ENCODE results near the gene MYH6.

MYH6 gene

DNA sequence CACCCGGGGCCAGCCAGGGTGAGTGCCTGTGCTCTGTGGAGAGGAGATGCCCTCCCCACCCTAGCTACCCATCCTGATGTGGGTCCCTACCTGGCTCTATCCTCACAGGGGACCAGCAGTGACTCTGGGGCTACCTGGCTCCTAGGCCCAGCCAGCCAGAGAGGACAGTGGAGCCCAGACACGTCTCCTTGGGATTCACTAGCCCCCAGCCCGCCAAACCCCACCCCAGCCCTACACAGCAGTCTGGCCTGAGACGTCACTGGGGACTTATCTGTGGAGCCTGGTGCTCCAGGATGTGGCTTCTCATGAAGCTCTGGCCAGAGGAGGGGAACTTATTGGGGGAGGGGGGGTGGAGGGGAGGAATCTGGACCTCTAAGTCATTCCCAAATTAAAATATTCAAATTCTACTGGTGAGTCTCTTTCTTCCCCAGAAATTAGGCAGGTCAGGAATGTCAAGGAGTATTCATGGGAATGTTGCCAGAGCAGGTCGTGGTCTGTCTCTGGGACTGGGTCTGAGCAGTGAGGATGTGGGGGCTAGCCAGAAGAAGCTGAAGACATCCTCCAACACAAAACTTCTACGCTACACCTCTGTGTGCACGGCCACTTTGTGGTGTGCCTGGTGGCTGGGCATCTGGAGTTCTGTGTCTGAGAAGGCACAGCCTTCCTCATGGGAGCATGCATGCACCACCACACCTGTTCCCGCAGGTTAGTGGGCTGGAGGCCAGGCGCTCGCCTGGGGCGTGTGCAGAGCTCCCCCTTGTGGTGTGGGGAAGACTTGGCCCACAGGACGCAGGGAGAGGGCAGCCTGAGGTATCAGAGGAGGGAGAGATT, 28.5 kb downstream of the MYH6 start:
- DNase-seq: peak in 23 of 56 donors; percentile 7 to 61 (median 28)

- peak in 1 of 56 donors; percentile 24 for DNase-seq
Observed at GRCh38 chr14:23378612-23379220, 29.4 kb downstream of the MYH6 start.

DNA sequence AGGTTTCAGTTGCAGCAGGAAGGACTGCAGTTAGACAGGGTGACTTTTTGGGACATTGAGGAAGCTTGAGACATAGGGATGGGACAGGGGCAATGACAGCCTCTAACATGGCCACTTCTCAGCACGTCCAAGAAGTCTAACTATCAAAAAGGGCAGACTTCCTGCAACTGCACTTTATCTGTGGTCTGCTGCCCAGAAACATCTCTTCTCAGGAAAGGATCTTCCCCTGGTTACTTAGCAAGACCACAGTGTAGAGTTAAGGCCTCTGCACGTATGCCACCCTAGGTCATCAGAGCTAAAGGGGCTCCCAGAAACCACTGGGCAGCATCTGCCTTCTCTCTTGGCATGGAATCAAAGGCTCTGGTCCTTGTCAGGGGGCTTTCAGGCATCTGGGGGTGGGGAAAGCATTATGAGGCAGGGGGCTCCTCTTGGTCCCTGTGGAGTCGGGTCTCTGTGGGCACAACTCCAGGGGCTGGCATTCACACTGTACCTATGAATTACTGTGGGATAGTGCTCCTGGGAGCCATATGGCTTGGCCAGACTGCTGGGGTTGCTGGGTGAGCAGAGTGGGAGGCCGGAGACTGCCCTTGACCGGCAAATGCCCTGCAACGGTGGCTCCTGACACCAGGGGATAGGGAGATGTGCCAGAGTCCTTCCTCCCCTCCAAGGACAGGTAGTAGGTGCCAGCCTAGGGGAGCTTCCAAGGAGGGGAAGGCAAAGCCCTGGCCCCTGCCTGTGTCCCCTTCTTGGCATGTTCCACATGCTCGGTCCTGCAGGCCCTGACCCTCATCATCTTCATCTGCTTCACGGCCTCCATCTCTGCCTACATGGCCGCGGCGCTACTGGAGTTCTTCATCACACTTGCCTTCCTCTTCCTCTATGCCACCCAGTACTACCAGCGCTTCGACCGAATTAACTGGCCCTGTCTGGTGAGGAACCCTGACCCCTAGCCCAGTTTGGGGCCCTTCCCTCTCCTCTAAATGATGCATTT, 30.2 kb downstream of the MYH6 start:
- DNase-seq: peak in 1 of 56 donors; percentile 44

- DNase-seq: peak in 3 of 56 donors; percentile 43 to 64 (median 63)
Observed at GRCh38 chr14:23377198-23377550, 30.9 kb downstream of the MYH6 start.

- peak in 54 of 56 donors; percentile 70 to 98 (median 93) for DNase-seq
Observed at GRCh38 chr14:23376482-23377197, 31.4 kb downstream of the MYH6 start, which contains the start of gene CMTM5. TSS of gene CMTM5 (plus strand) at chr14:23377046. CDS start at chr14:23377252, 206 bp downstream.

GRCh38 chr14:23375527-23376251, 32.4 kb downstream of the MYH6 start:
- no peak for DNase-seq

GRCh38 chr14:23373041-23373440, 35.0 kb downstream of the MYH6 start:
- DNase-seq: no peak

GRCh38 chr14:23372509-23372908, 35.6 kb downstream of the MYH6 start, which contains the start of gene IL25:
TSS of gene IL25 (plus strand) at chr14:23372809.
- no peak for DNase-seq

DNA sequence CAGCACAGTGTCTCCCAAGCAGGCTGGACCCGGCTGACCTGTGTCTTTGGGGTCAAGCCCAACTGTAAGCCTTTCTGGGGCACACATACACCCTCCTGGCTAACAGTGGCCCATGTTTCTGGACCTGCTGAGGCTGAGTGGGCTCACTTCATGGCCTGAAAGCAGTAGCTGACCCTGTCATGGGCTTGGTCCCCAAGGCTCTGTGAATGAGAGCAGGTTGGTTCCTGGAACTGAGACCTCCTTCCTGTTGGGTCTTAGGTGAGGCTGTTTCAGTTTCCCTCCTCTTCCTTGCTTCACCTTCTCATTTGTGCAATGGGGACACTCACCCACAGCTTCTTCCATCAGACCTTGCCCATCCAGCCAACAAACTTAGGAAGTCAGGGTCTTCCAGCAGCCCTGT, 36.2 kb downstream of the MYH6 start:
- DNase-seq: no peak

DNA sequence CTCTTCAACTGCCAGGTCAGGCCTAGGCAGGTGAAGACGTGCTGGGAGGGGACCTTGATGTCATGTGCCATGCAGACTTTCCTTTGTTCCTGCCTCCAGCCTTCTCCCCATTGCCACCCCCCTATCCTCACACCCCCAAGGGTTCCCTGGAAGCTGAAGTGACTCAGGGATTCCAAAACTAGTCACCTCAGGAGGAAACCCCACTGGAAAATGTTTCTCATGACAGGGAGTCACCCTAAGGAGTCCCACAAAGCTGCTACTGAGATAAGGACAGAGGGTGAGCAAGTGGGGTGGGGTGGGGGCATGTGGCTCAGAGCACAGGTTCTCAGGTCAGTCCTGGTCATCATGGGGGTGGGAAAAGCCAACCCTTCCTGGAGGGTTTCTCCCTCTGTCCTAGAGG, 37.9 kb downstream of the MYH6 start:
- no peak for DNase-seq

GRCh38 chr14:23366426-23366921, 41.6 kb downstream of the MYH6 start:
- peak in 49 of 56 donors; percentile 19 to 84 (median 72) for DNase-seq

DNA sequence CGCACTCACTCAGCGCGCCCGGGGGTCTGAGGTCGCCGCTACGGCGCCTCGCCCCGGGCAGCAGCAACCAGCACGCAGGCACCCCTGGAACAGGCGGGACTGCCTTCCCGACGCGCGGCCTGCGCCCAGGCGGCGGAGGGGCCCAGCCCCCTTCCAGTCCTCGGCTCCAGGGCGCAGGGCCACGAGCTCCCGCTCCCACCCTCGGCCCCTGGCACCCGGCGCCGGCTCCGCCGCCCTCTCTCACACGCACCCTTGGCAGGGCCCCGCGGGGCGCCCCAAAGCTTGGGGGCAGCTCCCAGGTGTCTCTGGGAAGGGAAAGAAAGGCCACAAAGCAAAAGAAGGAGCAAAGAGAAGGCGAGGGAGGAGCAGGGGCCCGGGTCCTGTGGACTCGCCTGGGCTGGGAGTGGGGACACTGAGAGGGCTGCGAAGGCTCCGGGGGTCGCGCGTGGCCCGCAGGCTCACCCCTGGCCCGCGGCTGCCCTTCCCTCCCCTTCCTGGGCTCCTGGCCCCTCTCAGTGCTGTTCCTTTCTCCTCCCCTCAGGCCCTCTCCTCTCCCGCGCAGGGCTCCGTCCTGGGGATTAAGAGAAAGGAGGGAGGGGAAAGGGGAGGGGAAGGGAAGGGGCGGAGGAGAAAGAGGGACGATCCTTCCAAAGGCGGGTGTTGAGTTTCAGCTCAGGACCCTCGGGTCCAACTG, 42.2 kb downstream of the MYH6 start:
- DNase-seq: peak in 37 of 56 donors; percentile 39 to 84 (median 73)

DNA sequence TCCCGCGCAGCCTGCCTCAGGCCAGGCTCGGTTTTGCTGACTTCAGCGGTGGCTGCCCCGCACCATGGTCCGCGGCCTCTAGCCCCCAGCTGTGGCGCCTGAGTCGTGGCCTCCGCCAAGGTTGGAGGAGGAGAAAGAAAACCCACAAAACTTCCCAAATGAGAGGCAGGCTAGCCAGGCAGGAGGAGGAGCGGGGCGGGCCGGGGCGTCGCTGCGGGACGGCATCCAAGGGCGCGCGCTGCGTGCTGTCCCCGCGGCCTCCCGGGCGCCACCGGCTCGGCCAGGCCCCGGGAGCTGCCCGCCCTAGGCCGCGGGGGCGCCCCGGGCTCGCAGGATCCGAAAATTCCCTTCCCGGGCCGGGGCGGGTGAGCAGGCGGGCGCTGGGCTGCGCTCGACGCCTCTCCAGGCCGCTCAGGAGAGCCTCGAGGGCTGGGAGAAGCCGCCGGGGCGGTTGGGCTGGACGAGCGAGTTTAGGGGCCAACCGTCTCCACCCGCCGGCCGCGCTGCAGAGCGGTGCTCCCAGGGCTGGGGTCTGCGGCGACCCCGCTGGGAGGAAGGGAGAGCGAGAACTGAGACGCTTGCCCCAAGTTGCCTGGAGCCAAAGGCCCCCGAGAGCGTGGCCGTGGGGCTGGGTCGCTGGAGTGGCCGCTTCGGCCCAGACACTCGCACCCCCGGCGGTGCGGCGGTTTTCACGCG, 42.9 kb downstream of the MYH6 start, which contains the start of gene EFS:
Gene EFS (minus strand): TSS at position 137 of the 696 bp plus-strand sequence. CDS start 147 bp downstream, outside the sequence.
- DNase-seq: peak in 31 of 56 donors; percentile 24 to 71 (median 45)

- DNase-seq: peak in 50 of 56 donors; percentile 24 to 83 (median 60)
Observed at GRCh38 chr14:23364164-23365035, 43.7 kb downstream of the MYH6 start.

DNA sequence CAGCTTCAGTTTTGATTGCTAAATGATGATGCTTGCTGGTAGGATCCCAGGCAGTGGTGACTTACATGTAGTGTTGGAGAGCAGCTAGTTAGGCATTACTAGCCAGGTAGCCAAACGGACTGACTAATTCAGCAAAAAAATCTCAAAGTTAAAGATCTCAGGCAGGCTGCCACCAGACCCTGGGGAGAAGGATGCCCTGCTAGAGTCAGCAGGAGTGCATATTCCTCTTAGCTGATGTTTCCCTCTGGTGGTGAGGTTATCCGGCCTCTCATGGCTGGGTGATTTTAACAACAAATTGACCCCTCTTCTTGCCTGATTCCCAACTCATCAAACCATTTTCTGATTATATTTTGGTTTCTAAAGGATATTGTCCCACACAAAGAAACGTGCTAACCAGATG, 45.9 kb downstream of the MYH6 start:
- no peak for DNase-seq

DNA sequence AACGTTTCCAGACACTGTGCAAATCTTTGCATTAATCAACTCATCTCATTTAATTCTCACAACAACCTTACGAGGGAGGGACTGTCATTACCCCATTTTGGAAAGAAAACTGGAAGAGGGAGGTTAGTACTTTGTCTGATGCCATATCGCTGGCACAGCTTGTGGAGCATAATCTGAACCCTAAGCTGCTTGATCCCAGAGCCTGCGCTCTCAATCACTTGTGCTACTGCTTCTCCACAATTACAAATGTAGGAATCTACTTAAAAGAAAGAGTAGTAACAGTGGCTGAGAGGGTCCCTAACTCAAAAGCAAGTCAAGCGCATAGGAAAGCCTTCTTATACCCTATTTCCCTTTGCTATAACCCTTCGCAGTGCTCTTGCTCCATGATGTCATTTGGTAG, 46.3 kb downstream of the MYH6 start:
- no peak for DNase-seq

DNA sequence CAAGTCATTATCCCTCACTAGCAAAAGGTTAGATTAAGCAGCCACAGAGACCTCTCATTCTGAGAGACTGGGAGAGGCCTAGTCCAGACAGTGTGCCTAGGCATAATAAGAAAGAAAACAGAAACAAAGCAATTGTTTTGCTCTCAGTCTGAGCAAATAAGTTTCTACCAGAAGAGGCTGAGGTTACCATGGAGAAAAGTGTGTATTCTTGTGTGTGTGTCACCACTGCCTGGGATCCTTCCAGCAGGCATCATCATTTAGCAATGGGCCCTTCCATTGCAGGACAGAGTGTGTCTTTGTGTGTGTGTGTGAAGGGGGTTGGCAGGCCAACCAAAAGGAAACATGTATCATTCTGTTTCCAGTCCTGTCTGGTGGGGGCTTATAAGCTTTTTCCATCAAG, 46.8 kb downstream of the MYH6 start:
- DNase-seq: peak in 21 of 56 donors; percentile 12 to 67 (median 38)

Data from amygdala (tissue), 56 donors.